Suprapubic skin (tissue), 4 donors: ENCODE results near the gene NOP10.
A peak's percentile ranks its signal among the peaks of the same experiment; 100 is the strongest.

ENCODE experiments used
- CTCF ChIP-seq, 2 donors: fragments of 200-600 bp in 1 of 2; fragments of 450-650 bp in 1 of 2; sonication (generic) in 1 of 2; IDR thresholded peaks; one replicate each; pipeline ENCODE4 v1.5.1; 2016 to 2019; ENCODE audit warnings: antibody characterized with exemption in 2 of 2, mild to moderate bottlenecking in 1 of 2, moderate library complexity in 1 of 2
- EP300 ChIP-seq: sonication (generic); formaldehyde crosslinking; IDR thresholded peaks from one replicate; pipeline ENCODE4 v1.6.1; 2017; ENCODE audit warnings: antibody characterized with exemption
- POLR2A ChIP-seq, 2 donors: fragments of 450-650 bp; IDR thresholded peaks; one replicate each; pipeline ENCODE4 v1.6.1; 2017; ENCODE audit warnings: antibody characterized with exemption in 2 of 2, mild to moderate bottlenecking in 2 of 2, moderate library complexity in 2 of 2
- POLR2AphosphoS5 ChIP-seq, 3 donors: sonication (generic); formaldehyde crosslinking; IDR thresholded peaks; one replicate each; pipeline ENCODE4 v1.6.1; 2017; ENCODE audit warnings: antibody characterized with exemption in 3 of 3

GRCh38 chr15:34342737-34343575 is at the start of gene NOP10, which contains the start of gene NUTM1:
- TF ChIP-seq CTCF (IDR thresholded peaks at IDR 0.05), result peak; percentile 92 to 96
- peak in 1 of 2 donors; percentile 53 for TF ChIP-seq POLR2A (IDR thresholded peaks at IDR 0.05)
- TF ChIP-seq POLR2AphosphoS5 (IDR thresholded peaks at IDR 0.05), result peak; percentile 65 to 90 (median 83)
- no peak for TF ChIP-seq EP300
